Upper lobe of left lung (tissue), 4 donors: Measurements from ENCODE around the gene MAGI2.

Source experiments
- POLR2AphosphoS5 ChIP-seq, 2 donors: sonication (generic); formaldehyde crosslinking; IDR thresholded peaks; one replicate each; pipeline ENCODE4 v1.5.1; 2017; ENCODE audit warnings: antibody characterized with exemption in 2 of 2
- TF ChIP-seq, protein P1 (sequence below), 6 experiments: fragments of 450-650 bp in 4 of 6; fragments of 200-600 bp in 2 of 6; sonication (generic) in 2 of 6; IDR thresholded peaks; one replicate each; pipeline ENCODE4 v1.5.1; 2016 to 2019; ENCODE audit warnings: antibody characterized with exemption in 6 of 6

DNA sequence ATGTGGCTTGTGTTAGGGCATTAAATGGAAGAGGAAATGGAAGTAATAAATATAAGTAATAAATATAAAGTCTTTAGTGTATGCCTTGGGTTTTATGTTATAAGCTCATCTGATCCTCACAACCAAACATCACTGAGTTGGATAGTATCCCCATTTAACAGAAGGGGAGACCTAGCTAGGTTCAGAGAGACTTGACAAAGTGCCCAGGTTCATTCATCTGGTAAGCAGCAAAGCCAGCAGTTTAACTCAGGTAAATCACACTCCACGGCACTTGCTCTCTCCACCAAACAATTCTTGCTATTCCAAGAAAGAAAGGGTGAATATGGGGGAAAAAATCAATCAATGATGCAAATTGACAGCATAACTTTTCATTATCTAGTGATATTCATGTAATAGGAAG lies 167.3 kb downstream of the MAGI2 start:
- TF ChIP-seq, protein P1, sequence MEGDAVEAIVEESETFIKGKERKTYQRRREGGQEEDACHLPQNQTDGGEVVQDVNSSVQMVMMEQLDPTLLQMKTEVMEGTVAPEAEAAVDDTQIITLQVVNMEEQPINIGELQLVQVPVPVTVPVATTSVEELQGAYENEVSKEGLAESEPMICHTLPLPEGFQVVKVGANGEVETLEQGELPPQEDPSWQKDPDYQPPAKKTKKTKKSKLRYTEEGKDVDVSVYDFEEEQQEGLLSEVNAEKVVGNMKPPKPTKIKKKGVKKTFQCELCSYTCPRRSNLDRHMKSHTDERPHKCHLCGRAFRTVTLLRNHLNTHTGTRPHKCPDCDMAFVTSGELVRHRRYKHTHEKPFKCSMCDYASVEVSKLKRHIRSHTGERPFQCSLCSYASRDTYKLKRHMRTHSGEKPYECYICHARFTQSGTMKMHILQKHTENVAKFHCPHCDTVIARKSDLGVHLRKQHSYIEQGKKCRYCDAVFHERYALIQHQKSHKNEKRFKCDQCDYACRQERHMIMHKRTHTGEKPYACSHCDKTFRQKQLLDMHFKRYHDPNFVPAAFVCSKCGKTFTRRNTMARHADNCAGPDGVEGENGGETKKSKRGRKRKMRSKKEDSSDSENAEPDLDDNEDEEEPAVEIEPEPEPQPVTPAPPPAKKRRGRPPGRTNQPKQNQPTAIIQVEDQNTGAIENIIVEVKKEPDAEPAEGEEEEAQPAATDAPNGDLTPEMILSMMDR (IDR thresholded peaks at IDR 0.05): no peak
- TF ChIP-seq POLR2AphosphoS5 (IDR thresholded peaks at IDR 0.05): no peak
